HG03039 (cell line): ENCODE data around the gene RAB42.
"Not testable (repeated sequence)": the region's sequence is repeated elsewhere in the genome, so short reads cannot be mapped to it uniquely, and the experiment has no call there.

Experiments
- ATAC-seq: cut with Tn5 transposase; IDR thresholded peaks from one replicate; pipeline ENCODE4 v1.9.1; 2021; ENCODE audit warnings: mild to moderate bottlenecking, moderate library complexity; ENCODE audit not compliant: unreplicated experiment

The RAB42 gene, protein sequence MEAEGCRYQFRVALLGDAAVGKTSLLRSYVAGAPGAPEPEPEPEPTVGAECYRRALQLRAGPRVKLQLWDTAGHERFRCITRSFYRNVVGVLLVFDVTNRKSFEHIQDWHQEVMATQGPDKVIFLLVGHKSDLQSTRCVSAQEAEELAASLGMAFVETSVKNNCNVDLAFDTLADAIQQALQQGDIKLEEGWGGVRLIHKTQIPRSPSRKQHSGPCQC

DNA sequence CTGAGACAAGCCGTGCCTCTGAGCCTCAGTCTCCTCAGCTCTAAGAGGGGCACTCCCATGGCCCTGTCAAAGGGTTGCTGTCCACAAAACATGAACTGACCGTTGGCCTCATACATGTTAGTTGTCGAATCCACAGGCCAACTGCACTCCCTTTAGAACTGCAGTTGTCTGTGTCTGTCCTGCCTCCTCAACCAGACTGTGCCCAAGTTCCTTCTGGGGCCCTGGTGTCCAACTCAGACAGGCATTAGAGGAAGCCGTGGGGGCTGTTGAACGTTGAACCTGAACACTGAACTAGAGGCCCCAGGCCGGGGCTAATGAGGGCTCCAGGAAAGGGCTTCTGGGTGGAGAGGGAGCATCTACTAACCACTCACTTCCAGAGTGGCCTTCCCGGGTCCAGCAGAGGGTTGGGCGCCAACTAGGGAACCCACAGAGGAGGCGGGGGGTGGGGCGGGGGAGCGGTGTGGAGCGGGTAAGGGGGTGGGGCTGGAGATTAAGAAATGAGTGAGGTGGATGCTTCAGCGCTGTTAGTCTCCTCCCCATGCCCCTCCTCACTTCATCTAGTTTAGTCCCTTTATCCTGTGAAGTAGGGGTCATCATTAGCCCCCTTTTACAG lies at the start of gene RAB42:
RAB42 (plus strand) TSS at position 558 of the 613 bp plus-strand sequence. CDS start 247 bp downstream, outside the sequence.
- ATAC-seq: no peak

DNA sequence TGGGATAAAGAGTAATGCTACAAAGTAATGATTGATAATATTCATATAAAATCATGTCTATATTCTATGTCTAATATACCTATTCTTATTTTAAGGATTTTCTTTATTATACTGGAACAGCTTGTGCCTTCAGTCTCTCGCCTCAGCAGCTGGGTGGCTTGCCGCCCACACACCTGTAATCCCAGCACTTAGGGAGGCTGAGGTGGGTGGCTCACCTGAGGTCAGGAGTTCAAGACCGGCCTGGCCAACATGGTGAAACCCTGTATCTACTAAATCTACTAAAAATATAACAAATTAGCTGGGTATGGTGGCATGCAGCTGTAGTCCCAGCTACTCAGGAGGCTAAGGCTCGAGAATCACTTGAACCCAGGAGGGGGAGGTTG lies 46.8 kb upstream of the RAB42 start:
- no peak for ATAC-seq

DNA sequence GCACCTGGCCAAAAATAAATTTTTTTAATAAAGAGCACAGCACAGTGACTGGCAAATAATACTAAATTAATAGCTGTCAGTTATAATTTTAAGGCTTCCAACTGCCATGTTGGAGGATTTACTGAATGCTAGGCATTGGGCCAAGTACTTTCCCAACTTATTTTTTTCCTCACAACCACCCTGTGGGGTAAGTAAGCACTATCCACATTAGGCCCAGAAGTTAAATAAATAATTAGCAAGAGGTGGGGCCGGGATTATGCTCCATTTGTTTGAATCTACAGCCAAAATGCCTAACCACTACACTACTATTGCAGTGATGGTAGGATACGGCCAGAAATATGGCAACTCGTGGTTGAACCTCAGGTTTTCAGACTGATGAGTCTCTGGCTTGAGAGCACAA lies 43.7 kb upstream of the RAB42 start:
- ATAC-seq: no peak

DNA sequence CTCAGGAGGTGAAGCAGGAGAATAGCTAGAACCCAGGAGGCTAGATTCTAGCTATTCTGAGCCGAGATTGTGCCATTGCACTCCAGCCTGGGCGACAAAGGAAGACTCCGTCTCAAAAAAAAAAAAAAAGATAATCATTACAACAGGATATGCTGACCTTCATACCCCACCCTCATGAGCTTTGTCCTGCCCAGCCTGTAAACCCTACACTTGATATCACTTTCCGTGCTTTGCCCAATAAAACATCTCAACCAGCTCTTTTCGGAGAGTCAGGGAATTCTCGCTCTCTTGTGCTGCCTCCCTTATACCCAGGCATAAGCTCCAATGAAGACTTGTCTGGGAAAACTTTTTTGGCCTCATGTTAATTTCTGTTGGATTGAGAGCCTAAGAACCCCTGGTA lies 40.7 kb upstream of the RAB42 start:
- ATAC-seq: no peak

DNA sequence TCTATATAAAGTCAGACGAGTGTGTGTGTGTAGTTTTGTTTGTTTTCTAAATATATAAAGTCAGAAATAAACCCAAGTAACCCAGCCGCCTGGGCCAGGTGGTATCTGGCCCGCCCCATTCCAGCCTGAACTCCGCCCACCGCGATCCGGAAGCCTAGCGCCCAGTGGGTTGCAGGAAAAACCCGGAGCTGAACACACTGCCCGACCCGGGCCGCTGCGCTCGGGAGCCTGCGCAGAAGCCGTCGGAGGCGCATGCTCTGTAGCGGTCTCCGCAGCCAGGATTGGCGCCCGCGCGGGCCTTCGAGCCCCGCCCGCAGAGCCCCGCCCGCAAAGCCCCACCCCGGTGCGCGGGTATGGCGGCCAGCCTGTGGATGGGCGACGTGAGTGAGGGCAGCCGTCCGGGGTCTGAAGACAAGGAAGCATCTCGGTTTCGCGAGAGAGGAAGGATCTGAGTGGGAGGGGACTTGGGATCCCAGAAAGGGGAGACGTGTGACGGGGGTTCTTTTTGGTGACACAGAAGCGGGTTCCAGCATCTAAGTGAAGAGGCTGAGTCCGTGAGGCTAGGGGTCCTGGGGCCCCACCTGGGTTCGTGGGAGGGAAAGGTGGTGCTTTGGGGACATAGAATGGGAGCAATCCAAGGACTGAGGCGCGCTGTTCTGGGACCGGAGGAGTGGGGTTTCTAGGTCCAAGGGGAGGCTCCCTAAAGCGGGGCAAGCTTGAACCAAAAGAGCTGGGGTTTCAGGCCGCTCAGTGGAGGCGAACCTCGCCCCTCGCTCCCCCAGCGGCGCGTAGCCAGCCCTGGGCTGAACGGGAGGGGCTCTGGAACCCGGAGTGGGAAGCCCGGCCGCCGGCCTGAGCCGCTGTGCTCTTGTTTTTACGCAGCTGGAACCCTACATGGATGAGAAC lies 39.1 kb upstream of the RAB42 start, which contains the start of gene TRNAU1AP:
TRNAU1AP (plus strand) TSS at position 328 of the 906 bp plus-strand sequence; CDS start at position 354, 26 bp downstream.
- ATAC-seq: peak; percentile 92

DNA sequence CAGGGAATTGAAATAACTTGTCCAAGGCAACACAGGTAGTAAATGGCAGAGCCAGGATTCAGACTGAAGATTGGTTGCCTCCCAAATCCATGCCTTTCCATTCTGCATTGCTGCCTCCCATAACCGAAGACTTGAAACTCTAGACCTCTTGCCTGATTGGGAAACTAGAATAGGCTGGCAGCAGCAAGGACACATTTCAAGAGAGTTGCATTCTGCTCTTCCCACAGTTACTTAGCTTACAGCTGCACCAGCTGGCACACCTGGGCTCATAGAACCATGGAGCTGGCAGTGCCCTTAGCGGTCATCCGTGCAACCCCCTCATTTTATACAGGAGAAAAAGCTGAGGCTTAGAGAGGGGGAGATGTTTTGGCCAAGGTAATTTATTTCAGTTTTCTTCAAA lies 31.2 kb upstream of the RAB42 start:
- no peak for ATAC-seq

DNA sequence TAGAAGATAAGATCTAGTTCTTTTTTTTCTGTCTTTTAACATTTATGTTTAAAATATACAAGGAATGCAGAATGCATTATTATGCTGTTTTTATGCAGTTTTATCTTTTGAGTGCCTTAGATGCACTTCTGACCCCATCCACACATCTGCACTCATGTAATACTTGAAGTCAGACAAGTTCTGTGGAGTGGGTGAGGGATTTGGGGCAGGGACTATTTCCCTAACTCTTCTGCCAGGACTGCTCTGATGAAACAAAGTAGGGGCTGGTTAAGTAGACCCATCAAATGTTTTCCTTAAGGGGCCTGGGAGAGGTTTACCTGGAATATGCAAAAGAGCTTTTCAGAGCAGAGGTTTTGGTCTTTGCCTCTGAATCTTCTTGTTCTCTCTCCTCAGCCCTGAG lies 27.8 kb upstream of the RAB42 start:
- no peak for ATAC-seq

DNA sequence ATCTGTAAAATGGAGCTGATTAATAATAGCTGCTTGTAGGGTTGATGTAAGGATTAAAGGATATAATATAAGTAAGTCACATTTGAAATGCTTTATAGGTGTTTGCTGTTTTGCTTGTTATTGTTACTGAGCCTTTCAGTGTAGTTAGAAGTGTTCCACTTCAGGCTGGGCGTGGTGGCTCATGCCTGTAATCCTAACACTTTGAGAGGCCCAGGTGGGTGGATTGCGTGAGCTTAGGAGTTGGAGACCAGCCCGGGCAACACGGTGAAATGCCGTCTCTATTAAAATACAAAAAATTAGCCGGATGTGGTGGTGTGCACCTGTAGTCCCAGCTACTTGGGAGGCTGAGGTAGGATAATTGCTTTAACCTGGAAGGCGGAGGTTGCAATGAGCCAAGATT lies 27.0 kb upstream of the RAB42 start:
- no peak for ATAC-seq

DNA sequence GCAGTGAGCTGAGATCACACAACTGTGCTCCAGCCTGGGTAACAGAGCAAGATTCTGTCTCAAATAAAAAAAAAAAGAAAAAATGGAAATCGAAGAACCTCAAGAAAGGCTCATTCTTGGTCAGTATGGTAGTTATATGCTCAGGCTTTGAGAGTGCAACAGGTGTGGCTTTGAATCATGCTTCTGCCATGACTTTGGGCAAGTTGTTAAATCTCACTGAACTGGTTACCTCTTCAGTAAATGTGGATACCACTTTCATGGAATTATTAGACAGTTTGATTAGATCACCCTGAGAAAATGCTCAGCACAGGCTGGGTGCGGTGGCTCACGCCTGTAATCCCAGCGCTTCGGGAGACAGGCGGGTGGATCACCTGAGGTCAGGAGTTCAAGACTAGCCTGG lies 26.3 kb upstream of the RAB42 start:
- ATAC-seq: no peak

DNA sequence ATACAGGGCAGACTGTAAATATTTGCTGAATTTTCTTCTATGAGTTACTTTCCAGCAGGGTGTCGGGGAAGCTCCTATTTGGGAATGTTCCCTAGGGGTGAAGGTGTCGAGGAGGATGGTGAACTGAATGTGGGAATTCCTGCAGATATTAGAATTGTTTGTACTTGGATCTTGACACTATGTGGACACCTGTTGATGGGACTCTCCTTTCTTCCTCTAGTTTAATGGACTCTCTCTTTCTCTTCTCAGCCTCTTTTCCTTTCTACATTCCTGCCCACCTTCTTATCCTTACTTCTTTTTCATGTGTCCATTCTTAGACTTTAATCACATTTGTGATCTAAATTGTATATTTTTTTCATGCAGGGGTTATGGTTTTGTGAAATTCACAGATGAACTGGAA lies 25.1 kb upstream of the RAB42 start:
- no peak for ATAC-seq

DNA sequence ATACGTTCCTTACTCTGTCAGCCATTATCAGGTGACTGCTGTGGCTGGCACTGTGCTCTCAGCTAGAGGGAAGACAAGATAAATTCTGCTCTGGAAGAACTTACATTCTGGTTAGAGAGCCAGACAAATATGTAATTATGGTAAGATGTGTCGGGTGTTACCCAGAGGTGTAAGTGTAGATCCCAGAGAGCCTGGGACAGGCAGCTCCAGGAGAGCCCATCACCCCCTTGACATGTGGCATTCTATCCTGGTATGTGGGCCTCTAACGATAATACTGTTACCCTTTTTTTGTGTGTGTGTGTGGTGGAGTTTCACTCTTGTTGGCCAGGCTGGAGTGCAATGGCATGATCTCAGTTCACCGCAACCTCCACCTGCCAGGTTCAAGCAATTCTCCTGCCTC lies 20.2 kb upstream of the RAB42 start:
- no peak for ATAC-seq

DNA sequence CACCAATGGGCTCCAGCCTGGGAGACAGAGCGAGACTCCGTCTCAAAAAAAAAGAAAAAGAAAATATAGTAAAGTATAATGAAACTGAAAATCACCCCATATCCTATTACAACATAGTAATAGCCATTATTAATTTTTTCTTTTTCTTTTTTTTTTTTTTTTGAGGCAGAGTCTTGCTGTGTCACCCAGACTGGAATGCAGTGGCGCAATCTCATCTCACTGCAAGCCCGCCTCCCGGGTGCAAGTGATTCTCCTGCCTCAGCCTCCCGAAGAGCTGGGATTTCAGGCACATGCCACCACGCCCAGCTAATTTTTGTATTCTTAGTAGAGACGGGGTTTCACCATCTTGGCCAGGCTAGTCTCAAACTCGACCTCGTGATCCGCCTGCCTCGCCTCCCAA lies 19.2 kb upstream of the RAB42 start:
- ATAC-seq: not testable (repeated sequence)

DNA sequence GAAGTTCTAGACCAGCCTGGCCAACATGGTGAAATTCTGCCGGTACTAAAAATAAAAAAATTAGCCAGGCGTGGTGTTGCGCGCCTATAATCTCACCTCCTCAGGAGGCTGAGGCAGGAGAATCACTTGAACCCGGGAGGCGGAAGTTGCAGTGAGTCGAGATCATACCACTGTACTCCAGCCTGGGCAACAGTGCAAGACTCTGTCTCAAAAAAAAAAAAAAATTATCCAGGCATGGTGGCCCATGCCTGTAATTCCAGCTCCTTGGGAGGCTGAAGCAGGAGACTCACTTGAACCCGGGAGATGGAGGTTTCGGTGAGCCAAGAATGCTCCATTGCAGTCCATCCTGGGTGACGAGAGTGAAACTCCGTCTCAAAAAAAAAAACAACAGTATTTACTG lies 18.5 kb upstream of the RAB42 start:
- no peak for ATAC-seq

DNA sequence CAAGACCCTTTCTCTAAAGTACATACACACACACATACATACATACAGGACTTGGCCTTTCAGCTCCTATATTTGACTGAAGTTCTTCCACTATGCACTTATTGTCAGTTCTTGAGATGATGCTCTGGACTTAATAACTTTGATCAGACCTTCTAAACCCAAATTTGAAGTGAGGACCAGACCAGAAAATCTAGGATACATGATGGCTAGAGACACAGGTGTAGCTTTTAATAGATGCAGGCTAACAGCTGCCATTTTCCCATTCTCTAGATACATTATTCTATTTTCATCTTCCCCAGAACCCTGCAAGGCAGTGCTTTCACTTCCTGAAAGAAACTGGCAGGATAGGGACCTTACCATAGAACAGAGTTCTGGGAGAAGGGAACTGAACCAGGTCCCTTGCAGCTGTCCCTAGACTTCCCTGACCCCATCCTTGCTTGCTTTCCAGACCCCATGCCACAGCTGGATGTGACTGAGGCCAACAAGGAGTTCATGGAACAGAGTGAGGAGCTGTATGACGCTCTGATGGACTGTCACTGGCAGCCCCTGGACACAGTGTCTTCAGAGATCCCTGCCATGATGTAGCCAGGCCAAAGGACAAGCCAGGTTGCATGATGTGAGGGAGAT lies 14.9 kb upstream of the RAB42 start:
- ATAC-seq: no peak

DNA sequence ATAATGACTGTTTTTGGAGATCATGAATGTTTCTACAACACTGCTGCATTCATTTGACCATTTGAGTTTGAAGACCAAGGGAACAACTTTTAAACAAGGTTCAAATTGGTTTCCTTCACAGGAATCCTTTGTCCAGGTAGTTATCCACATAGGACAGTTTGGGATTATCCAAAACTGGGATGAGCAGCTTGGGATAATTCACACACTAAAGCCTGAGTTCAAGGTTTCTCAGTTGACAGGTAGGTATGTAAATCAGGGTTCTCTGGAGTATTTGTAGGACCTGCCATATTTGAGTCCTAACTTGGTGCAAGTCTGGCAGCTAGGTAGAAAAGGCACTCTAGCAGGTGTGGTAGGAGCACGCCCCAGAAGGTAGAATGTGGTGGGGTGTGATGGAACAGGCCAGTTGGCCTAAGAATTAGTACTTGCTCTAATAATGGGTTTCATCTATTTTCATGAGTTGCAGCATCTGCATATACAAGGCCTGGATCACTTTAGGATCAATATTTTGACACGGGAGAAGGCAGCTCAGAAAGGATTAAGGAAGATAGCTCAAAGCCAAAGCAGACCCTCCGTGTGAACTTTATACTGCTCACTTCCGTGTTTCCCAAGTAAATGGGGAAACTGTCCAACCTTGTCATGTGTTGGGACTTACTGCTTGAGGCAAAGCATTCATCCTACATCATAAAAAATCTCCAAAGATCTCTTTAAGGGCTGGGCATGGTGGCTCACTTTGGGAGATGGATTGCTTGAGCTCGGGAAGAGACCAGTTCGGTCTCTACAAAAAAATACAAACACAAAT lies 14.1 kb upstream of the RAB42 start:
- no peak for ATAC-seq

DNA sequence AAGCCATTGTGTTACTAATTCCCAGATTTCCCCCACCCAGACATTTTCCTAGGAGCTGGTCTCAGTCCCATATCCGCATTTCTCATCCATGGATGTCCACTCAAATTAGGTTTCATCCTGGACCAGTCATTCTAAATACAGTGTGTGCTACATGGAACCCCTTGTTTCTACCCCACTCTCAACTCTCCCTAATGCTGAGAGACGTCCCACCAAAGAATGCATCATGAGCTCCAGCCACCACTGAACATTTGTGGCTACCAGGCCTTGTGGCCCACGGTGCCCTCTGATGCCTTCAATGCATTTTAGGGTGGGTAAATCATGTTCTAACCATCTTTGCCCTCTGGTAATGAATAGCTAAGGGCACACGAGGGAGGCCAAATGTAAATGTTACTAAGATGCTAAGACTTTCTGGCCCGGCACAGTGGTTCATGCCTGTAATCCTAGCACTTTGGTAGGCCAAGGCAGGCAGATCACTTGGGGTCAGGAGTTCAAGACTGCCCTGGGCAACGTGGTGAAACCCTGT lies 13.3 kb upstream of the RAB42 start:
- no peak for ATAC-seq

DNA sequence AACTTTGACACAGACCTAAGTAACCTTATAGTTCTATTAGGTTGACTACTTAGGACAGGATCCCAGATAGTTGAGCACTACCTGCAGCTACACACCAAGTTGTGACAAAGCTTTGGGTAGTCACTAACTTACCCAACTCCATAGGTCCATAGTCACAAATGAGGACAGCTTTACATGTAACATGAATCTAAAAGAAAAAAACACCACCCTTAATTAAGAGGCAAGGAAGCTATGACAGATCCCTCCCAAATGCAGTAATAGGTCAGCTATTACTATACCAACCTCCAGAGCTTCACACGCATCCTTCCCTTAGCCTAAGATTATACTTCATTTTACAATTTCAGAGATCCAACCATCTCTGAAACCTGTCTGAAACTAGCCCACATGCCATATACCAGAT lies 12.7 kb upstream of the RAB42 start:
- ATAC-seq: no peak

DNA sequence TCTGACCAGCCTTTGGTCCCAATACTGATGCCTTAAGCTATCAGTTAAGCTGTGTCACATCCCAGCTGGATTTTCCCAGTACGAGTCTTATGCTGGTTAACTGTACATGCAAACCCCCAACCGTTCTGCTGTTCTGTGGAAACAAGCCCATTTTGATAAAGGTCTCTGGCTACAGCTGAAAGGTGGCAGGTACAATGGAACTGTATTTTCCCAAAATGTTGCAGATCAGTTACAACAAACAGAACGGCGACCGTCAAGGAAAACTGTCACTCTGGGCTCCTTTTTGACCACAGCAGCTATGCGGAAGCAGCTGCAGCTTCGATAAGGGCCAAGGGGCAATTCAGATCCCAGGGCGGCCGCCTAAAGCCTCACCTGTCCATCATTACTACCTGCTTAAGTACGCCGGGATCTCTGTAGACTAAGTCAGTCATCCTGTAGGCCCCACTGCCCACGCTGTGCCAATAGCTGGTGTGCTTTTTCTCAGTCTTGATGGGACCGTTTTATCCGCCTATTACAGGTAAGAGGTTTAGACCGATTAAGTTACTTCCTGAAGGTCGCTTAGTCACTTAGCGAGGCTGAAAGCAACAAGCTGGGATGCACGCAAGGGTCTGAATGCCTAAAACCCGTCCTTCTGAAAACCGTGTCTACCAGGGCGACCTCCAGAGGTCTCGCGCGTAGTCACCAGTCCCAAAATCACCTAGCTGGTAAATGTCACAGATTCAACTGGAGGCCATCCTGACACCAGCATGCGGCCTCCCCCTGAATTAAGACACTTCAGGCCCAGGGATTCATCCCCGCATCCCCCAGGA lies 11.1 kb upstream of the RAB42 start:
- ATAC-seq: peak; percentile 29

DNA sequence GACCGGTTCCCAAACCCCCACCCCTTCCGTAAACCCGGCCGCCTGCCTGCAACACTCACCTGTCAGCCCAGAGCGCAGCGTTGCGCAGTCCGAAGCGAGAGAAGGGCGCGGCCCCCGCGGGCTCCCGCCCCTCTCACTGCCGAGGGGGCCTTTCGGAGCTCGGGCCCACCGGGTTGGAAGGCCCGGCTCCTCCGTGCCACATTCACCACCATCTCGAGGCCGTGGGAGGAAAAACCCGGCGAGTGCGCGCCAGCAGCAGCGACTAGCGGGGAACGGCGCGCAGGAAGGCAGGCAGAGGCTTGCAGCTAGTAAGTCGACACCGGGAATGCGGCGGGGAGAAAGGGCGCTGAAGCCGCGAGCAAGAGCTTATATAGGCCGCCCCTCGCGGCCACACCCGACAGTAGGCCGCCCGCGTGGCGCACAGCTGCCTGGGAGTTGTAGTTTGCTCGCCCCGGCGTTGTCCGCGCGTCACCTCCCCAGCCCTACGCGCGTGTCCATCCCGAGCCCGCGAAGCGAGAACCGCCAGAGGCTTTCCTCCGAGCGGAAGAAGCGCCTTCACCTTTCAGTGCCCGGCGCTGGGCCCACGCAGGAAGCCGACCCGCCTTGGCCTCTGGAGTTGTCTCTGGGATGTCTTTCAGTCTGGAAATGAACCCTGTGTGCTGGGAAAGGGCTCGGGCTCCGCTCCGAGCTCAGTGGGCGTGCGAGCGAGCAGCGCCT lies 10.4 kb upstream of the RAB42 start:
- peak; percentile 63 for ATAC-seq
